ENCODE results near the gene BCL7C. TPM values are rescaled to one million over a fixed set of nuclear protein-coding genes. Genes with fewer than 3 reads are reported as not detected.

Gene BCL7C
- total RNA-seq, 1 experiment from 2014 or later, result 28.2 TPM

DNA sequence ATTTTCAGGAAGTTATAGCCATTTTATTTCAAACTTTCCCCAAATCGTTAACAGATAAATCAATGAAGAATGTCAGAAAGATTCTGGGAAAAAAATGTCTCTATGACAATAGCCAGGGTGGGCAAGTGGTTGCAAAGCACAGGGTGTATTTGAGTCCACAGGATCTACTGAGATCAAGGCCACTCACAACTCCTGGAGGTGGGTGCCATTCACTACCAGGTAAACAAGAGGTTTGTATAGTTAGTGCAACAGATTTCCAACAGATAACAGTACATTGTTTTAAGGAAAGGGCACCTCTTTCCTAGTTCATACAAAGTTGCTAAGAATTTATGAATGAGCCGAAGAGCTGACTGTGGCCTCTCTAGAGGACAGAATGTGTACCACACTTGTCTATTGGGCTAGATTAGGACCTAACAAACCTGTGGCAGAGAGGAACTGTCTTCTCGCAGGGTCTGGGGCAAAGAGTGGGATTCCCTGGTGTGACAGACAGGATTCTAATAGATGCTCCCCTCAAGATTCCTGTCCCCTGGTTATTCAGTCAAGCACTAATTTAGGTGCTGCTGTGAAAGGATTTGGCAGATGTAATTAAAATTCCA, 54.9 kb downstream of the BCL7C start:
- no peak for TF ChIP-seq EZH2 (IDR thresholded peaks at IDR 0.05; ENCODE audit: borderline replicate concordance, low read depth, low read length, poor library complexity, severe bottlenecking)
- TF ChIP-seq, protein P1, sequence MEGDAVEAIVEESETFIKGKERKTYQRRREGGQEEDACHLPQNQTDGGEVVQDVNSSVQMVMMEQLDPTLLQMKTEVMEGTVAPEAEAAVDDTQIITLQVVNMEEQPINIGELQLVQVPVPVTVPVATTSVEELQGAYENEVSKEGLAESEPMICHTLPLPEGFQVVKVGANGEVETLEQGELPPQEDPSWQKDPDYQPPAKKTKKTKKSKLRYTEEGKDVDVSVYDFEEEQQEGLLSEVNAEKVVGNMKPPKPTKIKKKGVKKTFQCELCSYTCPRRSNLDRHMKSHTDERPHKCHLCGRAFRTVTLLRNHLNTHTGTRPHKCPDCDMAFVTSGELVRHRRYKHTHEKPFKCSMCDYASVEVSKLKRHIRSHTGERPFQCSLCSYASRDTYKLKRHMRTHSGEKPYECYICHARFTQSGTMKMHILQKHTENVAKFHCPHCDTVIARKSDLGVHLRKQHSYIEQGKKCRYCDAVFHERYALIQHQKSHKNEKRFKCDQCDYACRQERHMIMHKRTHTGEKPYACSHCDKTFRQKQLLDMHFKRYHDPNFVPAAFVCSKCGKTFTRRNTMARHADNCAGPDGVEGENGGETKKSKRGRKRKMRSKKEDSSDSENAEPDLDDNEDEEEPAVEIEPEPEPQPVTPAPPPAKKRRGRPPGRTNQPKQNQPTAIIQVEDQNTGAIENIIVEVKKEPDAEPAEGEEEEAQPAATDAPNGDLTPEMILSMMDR (conservative IDR thresholded peaks at IDR 0.05; ENCODE audit: low read depth, low read length), result no peak
- Histone ChIP-seq H3K27ac (ENCODE audit: low read depth, low read length, poor library complexity, severe bottlenecking) (no peak overlapping the region), H3K36me3 (ENCODE audit: insufficient read depth, low read length, poor library complexity, severe bottlenecking) (no peaks in the 10 kb centered on the region), H3K4me3 (ENCODE audit: low read depth, low read length, poor library complexity, severe bottlenecking) (no peak overlapping the region), H3K27me3 (replicated peaks; ENCODE audit: insufficient read depth, low read depth, low read length, poor library complexity) (no peaks in the 10 kb centered on the region), H3K9me3 (ENCODE audit: low read depth, low read length, poor library complexity, severe bottlenecking) (no peaks in the 10 kb centered on the region), H3K4me1 (ENCODE audit: insufficient read depth, low read length, poor library complexity, severe bottlenecking) (no peaks in the 10 kb centered on the region)
- DNase-seq (ENCODE audit: low spot score), result no peak
- intact Hi-C loops (cut with micrococcal nuclease; ENCODE audit: unreplicated experiment), result no loop called here
- no TSS peak for BruUV-seq (replicated peaks)
- ChIA-PET POLR2A (ENCODE audit: low non-redundant PET) (no interaction called here), CTCF (no interaction called here)

DNA sequence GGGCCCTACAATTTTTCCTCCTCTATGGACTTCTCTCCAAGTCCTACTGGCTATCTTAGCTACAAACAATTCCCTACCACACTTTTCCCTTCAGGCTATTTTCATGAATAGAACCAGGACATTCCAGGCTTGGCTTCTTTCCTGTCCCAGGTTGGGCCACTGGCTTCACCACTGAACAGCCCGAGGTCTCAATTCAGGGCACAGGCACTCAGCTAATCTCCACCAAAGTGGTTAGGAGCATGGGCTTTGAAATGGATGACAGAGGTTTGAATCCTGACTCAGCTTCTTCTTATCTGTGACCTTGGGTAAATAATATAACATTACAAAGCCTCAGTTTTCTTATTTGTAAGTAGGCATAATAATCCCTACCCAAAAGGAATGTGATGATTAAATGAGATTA, 56.0 kb downstream of the BCL7C start:
- no peak for DNase-seq (ENCODE audit: low spot score)
- no peaks in the 10 kb centered on the region for H3K9me3 ChIP-seq (ENCODE audit: low read depth, low read length, poor library complexity, severe bottlenecking)
- ChIA-PET POLR2A (ENCODE audit: low non-redundant PET) (no interaction called here), CTCF (no interaction called here)
- no peak overlapping the region for H3K27ac ChIP-seq (ENCODE audit: low read depth, low read length, poor library complexity, severe bottlenecking)
- TF ChIP-seq, protein P1 (conservative IDR thresholded peaks at IDR 0.05; ENCODE audit: low read depth, low read length), result no peak
- TF ChIP-seq EZH2 (IDR thresholded peaks at IDR 0.05; ENCODE audit: borderline replicate concordance, low read depth, low read length, poor library complexity, severe bottlenecking), result no peak
- no TSS peak for BruUV-seq (replicated peaks)
- H3K4me3 ChIP-seq (ENCODE audit: low read depth, low read length, poor library complexity, severe bottlenecking), result no peak overlapping the region
- no peaks in the 10 kb centered on the region for H3K27me3 ChIP-seq (replicated peaks; ENCODE audit: insufficient read depth, low read depth, low read length, poor library complexity)
- no peaks in the 10 kb centered on the region for H3K4me1 ChIP-seq (ENCODE audit: insufficient read depth, low read length, poor library complexity, severe bottlenecking)
- intact Hi-C loops (cut with micrococcal nuclease; ENCODE audit: unreplicated experiment), result no loop called here
- no peaks in the 10 kb centered on the region for H3K36me3 ChIP-seq (ENCODE audit: insufficient read depth, low read length, poor library complexity, severe bottlenecking)

Small RNA genes lying within 50 kb of the gene (microRNA-seq; reads per million reads assigned to microRNA genes)
- gene MIR4519 (not detected), gene MIR762 (not detected)

Other genes starting within 250 kb of the BCL7C start
- gene PRR14, start 243.1 kb downstream of the BCL7C start, total RNA-seq (2021), result 35.7 and 44.6 TPM in 2 replicates
- gene FBRS, start 235.6 kb downstream of the BCL7C start, total RNA-seq (2021), result 71.2 and 79.9 TPM in 2 replicates
- 86.2 and 104 TPM in 2 replicates for gene SRCAP, start 194.9 kb downstream of the BCL7C start, total RNA-seq (2021)
- 35.3 and 37.8 TPM in 2 replicates for gene PHKG2, start 145.7 kb downstream of the BCL7C start, total RNA-seq (2021)
- 11.7 and 14.1 TPM in 2 replicates for gene CFAP119, start 132.0 kb downstream of the BCL7C start, total RNA-seq (2021)
- 132 and 145 TPM in 2 replicates for gene RNF40, start 131.8 kb downstream of the BCL7C start, total RNA-seq (2021)
- gene ZNF629, start 106.9 kb downstream of the BCL7C start, total RNA-seq (2021), result 25.3 and 26.9 TPM in 2 replicates
- gene CTF1, start 2.5 kb upstream of the BCL7C start, total RNA-seq (2021), result 1.4 and 1.6 TPM in 2 replicates
- gene FBXL19, start 29.5 kb upstream of the BCL7C start, total RNA-seq (2021), result 37.0 and 39.3 TPM in 2 replicates
- 2.1 and 4.3 TPM in 2 replicates for gene ORAI3, start 55.0 kb upstream of the BCL7C start, total RNA-seq (2021)
- gene SETD1A, start 63.7 kb upstream of the BCL7C start, total RNA-seq (2021), result 31.4 and 37.1 TPM in 2 replicates
- gene HSD3B7, start 91.1 kb upstream of the BCL7C start, total RNA-seq (2021), result 0.85 and 0.95 TPM in 2 replicates
- gene STX1B, start 116.6 kb upstream of the BCL7C start, total RNA-seq (2021), result 0.62 and 1.1 TPM in 2 replicates
- gene STX4, start 139.5 kb upstream of the BCL7C start, total RNA-seq (2021), result 31.2 and 35.1 TPM in 2 replicates
- gene ZNF668, start 180.2 kb upstream of the BCL7C start, total RNA-seq (2021), result 16.5 and 19.8 TPM in 2 replicates
- gene ZNF646, start 180.3 kb upstream of the BCL7C start, total RNA-seq (2021), result 26.6 and 27.9 TPM in 2 replicates
- gene PRSS53, start 194.9 kb upstream of the BCL7C start, total RNA-seq (2021), result 3.1 and 4.0 TPM in 2 replicates
- gene VKORC1, start 200.7 kb upstream of the BCL7C start, total RNA-seq (2021), result 85.0 and 98.3 TPM in 2 replicates
- 36.6 and 40.6 TPM in 2 replicates for gene BCKDK, start 214.3 kb upstream of the BCL7C start, total RNA-seq (2021)
- gene KAT8, start 223.6 kb upstream of the BCL7C start, total RNA-seq (2021), result 65.4 and 70.6 TPM in 2 replicates
- not detected in 2 replicates for gene PRSS8, start 241.7 kb upstream of the BCL7C start, total RNA-seq (2021)